Esophagus squamous epithelium (tissue), 4 donors: ENCODE measurements around the gene FMO5.
"Not testable (repeated sequence)": the region's sequence is repeated elsewhere in the genome, so short reads cannot be mapped to it uniquely, and the experiment has no call there.

ENCODE experiments used
- POLR2A ChIP-seq, 4 donors: fragments of 450-650 bp; IDR thresholded peaks; one replicate each; pipeline ENCODE4 v1.6.1; 2017; ENCODE audit warnings: antibody characterized with exemption in 4 of 4, mild to moderate bottlenecking in 4 of 4, moderate library complexity in 3 of 4
- TF ChIP-seq, protein P1 (sequence below), 6 experiments: fragments of 450-650 bp in 4 of 6; fragments of 200-600 bp in 2 of 6; sonication (generic) in 2 of 6; IDR thresholded peaks; one replicate each; pipeline ENCODE4 v1.5.1; 2016 to 2019; ENCODE audit warnings: antibody characterized with exemption in 6 of 6, mild to moderate bottlenecking in 4 of 6, moderate library complexity in 4 of 6

GRCh38 chr1:147233903-147234302 is 8.8 kb upstream of the FMO5 start:
- TF ChIP-seq, protein P1, sequence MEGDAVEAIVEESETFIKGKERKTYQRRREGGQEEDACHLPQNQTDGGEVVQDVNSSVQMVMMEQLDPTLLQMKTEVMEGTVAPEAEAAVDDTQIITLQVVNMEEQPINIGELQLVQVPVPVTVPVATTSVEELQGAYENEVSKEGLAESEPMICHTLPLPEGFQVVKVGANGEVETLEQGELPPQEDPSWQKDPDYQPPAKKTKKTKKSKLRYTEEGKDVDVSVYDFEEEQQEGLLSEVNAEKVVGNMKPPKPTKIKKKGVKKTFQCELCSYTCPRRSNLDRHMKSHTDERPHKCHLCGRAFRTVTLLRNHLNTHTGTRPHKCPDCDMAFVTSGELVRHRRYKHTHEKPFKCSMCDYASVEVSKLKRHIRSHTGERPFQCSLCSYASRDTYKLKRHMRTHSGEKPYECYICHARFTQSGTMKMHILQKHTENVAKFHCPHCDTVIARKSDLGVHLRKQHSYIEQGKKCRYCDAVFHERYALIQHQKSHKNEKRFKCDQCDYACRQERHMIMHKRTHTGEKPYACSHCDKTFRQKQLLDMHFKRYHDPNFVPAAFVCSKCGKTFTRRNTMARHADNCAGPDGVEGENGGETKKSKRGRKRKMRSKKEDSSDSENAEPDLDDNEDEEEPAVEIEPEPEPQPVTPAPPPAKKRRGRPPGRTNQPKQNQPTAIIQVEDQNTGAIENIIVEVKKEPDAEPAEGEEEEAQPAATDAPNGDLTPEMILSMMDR (IDR thresholded peaks at IDR 0.05) = not testable (repeated sequence)
- TF ChIP-seq POLR2A (IDR thresholded peaks at IDR 0.05) = not testable (repeated sequence)
